ENCODE measurements around the gene APOLD1.
"Not testable (repeated sequence)": the region's sequence is repeated elsewhere in the genome, so short reads cannot be mapped to it uniquely, and the experiment has no call there.

The APOLD1 gene

GRCh38 chr12:12799163-12799920 lies 13.9 kb downstream of the APOLD1 start:
- H3K36me3 ChIP-seq (ENCODE audit: control insufficient read depth, insufficient read depth, low read length) = no peaks in the 10 kb centered on the region
- H3K4me3 ChIP-seq (ENCODE audit: low read depth, low read length) = no peak overlapping the region
- H3K4me2 ChIP-seq (ENCODE audit: low read length) = no peak overlapping the region
- H3K27me3 ChIP-seq (ENCODE audit: control insufficient read depth, insufficient read depth, low read length) = no peaks in the 10 kb centered on the region
- H3K27ac ChIP-seq = no peak overlapping the region
- TF ChIP-seq CTCF (IDR thresholded peaks at IDR 0.05) = no peak
- no peak overlapping the region for H2AFZ ChIP-seq
- H3K79me2 ChIP-seq = no peaks in the 10 kb centered on the region
- H3K9ac ChIP-seq = no peak overlapping the region
- H3K4me1 ChIP-seq = no peaks in the 10 kb centered on the region
- H3K9me3 ChIP-seq (ENCODE audit: control insufficient read depth, low read length) = no peaks in the 10 kb centered on the region

GRCh38 chr12:12800406-12801180 lies 15.1 kb downstream of the APOLD1 start:
- H3K79me2 ChIP-seq = no peaks in the 10 kb centered on the region
- no peak overlapping the region for H3K9ac ChIP-seq
- TF ChIP-seq CTCF (IDR thresholded peaks at IDR 0.05) = no peak
- no peak overlapping the region for H3K27ac ChIP-seq
- no peak overlapping the region for H3K4me3 ChIP-seq (ENCODE audit: low read depth, low read length)
- H3K4me2 ChIP-seq (ENCODE audit: low read length) = no peak overlapping the region
- H2AFZ ChIP-seq = no peak overlapping the region
- H3K36me3 ChIP-seq (ENCODE audit: control insufficient read depth, insufficient read depth, low read length) = no peaks in the 10 kb centered on the region
- H3K9me3 ChIP-seq (ENCODE audit: control insufficient read depth, low read length) = no peaks in the 10 kb centered on the region
- no peaks in the 10 kb centered on the region for H3K27me3 ChIP-seq (ENCODE audit: control insufficient read depth, insufficient read depth, low read length)
- no peaks in the 10 kb centered on the region for H3K4me1 ChIP-seq

- not testable (repeated sequence) for H2AFZ ChIP-seq; H3K79me2 ChIP-seq; H3K9me3 ChIP-seq (ENCODE audit: control insufficient read depth, low read length); H3K36me3 ChIP-seq (ENCODE audit: control insufficient read depth, insufficient read depth, low read length); H3K4me3 ChIP-seq (ENCODE audit: low read depth, low read length); H3K9ac ChIP-seq; H3K4me1 ChIP-seq; H3K4me2 ChIP-seq (ENCODE audit: low read length); H3K27ac ChIP-seq; H3K27me3 ChIP-seq (ENCODE audit: control insufficient read depth, insufficient read depth, low read length)
Observed at GRCh38 chr12:12801656-12802055, 16.2 kb downstream of the APOLD1 start.

- no peak overlapping the region for H3K9ac ChIP-seq
- no peak overlapping the region for H3K4me2 ChIP-seq (ENCODE audit: low read length)
- no peaks in the 10 kb centered on the region for H3K27me3 ChIP-seq (ENCODE audit: control insufficient read depth, insufficient read depth, low read length)
- H2AFZ ChIP-seq = no peak overlapping the region
- H3K4me3 ChIP-seq (ENCODE audit: low read depth, low read length) = no peak overlapping the region
- H3K4me1 ChIP-seq = no peaks in the 10 kb centered on the region
- H3K36me3 ChIP-seq (ENCODE audit: control insufficient read depth, insufficient read depth, low read length) = no peaks in the 10 kb centered on the region
- H3K9me3 ChIP-seq (ENCODE audit: control insufficient read depth, low read length) = no peaks in the 10 kb centered on the region
- no peak for TF ChIP-seq CTCF (IDR thresholded peaks at IDR 0.05)
- no peaks in the 10 kb centered on the region for H3K79me2 ChIP-seq
- H3K27ac ChIP-seq = no peak overlapping the region
Observed at GRCh38 chr12:12803186-12803585, 17.7 kb downstream of the APOLD1 start.

GRCh38 chr12:12804011-12804410 lies 18.6 kb downstream of the APOLD1 start:
- Histone ChIP-seq H3K36me3 (ENCODE audit: control insufficient read depth, insufficient read depth, low read length) (no peaks in the 10 kb centered on the region), H3K4me3 (ENCODE audit: low read depth, low read length) (no peak overlapping the region), H3K9me3 (ENCODE audit: control insufficient read depth, low read length) (no peaks in the 10 kb centered on the region), H3K79me2 (no peaks in the 10 kb centered on the region), H2AFZ (no peak overlapping the region), H3K27ac (no peak overlapping the region), H3K9ac (no peak overlapping the region), H3K27me3 (ENCODE audit: control insufficient read depth, insufficient read depth, low read length) (no peaks in the 10 kb centered on the region), H3K4me1 (no peaks in the 10 kb centered on the region), H3K4me2 (ENCODE audit: low read length) (no peak overlapping the region)
- TF ChIP-seq CTCF (IDR thresholded peaks at IDR 0.05) = no peak

Measured in parathyroid adenoma (tissue), 2 donors.